Keratinocyte (primary cell): ENCODE measurements around the gene PRXL2B.

ENCODE experiments used
- EZH2 ChIP-seq: IDR thresholded peaks from one replicate; pipeline ENCODE4 v1.6.1; 2012; ENCODE audit warnings: inconsistent platforms, mild to moderate bottlenecking, low read length, moderate library complexity
- TF ChIP-seq, protein P1 (sequence below), 3 experiments: IDR thresholded peaks in 1 of 3; conservative IDR thresholded peaks in 1 of 3; optimal IDR thresholded peaks in 1 of 3; 2 replicates in 2 of 3; 3 replicates in 1 of 3; pipeline versions ENCODE3 to v1.5.1; 2011; ENCODE audit warnings: low read length in 3 of 3, mild to moderate bottlenecking in 3 of 3, moderate library complexity in 2 of 3, control low read depth in 1 of 3, inconsistent platforms in 1 of 3; ENCODE audit not compliant: insufficient read depth in 2 of 3; ENCODE audit errors: extremely low read depth in 1 of 3

DNA sequence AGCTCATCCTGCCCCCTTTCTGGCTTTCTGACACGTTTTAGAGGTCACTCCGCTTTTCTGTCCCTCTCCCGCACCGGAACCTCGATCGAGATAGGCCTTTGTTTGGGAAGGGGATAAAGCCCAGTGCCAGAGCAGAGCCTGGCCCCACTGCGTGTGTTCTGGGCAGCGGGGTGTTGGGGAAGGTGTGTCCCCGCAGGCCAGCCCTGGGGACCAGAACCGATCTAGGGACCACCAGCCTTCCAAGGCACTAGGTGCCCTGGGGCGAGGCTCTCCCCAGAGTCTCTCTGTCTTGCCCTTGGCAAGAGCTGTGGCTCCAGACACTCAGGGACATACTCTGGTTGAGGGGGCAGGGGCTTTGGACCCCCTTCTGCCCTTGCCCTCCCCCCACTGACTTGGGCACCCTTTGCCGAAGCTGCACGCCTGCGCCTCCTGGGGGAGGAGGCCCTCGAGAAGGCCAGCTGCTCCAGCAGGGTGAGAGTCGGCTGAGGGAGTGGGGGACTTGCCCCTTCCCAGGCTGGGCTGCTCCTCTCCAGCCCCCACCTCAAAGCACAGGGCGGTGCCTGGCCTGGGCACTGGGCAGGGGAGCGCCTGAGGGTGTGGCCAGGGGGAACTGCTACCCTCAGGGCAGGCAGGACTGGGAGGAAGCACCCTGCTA is 16.4 kb downstream of the PRXL2B start:
- TF ChIP-seq, protein P1, sequence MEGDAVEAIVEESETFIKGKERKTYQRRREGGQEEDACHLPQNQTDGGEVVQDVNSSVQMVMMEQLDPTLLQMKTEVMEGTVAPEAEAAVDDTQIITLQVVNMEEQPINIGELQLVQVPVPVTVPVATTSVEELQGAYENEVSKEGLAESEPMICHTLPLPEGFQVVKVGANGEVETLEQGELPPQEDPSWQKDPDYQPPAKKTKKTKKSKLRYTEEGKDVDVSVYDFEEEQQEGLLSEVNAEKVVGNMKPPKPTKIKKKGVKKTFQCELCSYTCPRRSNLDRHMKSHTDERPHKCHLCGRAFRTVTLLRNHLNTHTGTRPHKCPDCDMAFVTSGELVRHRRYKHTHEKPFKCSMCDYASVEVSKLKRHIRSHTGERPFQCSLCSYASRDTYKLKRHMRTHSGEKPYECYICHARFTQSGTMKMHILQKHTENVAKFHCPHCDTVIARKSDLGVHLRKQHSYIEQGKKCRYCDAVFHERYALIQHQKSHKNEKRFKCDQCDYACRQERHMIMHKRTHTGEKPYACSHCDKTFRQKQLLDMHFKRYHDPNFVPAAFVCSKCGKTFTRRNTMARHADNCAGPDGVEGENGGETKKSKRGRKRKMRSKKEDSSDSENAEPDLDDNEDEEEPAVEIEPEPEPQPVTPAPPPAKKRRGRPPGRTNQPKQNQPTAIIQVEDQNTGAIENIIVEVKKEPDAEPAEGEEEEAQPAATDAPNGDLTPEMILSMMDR (optimal IDR thresholded peaks at IDR 0.05 in 1 of 3, IDR thresholded peaks at IDR 0.05 in 1 of 3, conservative IDR thresholded peaks at IDR 0.05 in 1 of 3; ENCODE audit: extremely low read depth in 1 of 3, insufficient read depth in 2 of 3, low read length in 3 of 3) = no peak
- no peak for TF ChIP-seq EZH2
